GM10266 (cell line): ENCODE data around the gene MMEL1.

Source experiments
- DNase-seq: peaks from one replicate; pipeline ENCODE4 v3.0.0; 2012; ENCODE audit errors: extremely low spot score
- TF ChIP-seq, protein P1 (sequence below): IDR thresholded peaks from 2 replicates; pipeline ENCODE4 v1.5.1; 2012; ENCODE audit warnings: mild to moderate bottlenecking, low read depth; ENCODE audit not compliant: control insufficient read depth, insufficient read depth; ENCODE audit errors: missing control alignments

Gene MMEL1

GRCh38 chr1:2541619-2542245 lies 91.1 kb downstream of the MMEL1 start:
- DNase-seq: no peak
- TF ChIP-seq, protein P1, sequence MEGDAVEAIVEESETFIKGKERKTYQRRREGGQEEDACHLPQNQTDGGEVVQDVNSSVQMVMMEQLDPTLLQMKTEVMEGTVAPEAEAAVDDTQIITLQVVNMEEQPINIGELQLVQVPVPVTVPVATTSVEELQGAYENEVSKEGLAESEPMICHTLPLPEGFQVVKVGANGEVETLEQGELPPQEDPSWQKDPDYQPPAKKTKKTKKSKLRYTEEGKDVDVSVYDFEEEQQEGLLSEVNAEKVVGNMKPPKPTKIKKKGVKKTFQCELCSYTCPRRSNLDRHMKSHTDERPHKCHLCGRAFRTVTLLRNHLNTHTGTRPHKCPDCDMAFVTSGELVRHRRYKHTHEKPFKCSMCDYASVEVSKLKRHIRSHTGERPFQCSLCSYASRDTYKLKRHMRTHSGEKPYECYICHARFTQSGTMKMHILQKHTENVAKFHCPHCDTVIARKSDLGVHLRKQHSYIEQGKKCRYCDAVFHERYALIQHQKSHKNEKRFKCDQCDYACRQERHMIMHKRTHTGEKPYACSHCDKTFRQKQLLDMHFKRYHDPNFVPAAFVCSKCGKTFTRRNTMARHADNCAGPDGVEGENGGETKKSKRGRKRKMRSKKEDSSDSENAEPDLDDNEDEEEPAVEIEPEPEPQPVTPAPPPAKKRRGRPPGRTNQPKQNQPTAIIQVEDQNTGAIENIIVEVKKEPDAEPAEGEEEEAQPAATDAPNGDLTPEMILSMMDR: no peak

GRCh38 chr1:2540816-2541492 lies 91.9 kb downstream of the MMEL1 start:
- TF ChIP-seq, protein P1: no peak
- peak; percentile 38 for DNase-seq
